MCF 10A (cell line): ENCODE measurements around the gene EPDR1. TPM values are rescaled to one million over a fixed set of nuclear protein-coding genes. Genes with fewer than 3 reads are reported as not detected.
A peak's percentile ranks its signal among the peaks of the same experiment; 100 is the strongest.

ENCODE experiments used
- BruUV-seq: library from RNA; stranded (reverse); fragments of 400-500 nt; replicated peaks from 2 replicates; lab custom pipeline; 2021; lab: Mats Ljungman, UMichigan
- CTCF ChIA-PET: fragments of 300-600 bp; sonication (Branson Sonifier 250); formaldehyde crosslinking; extraction: SDS; loops from one replicate; lab custom pipeline; 2021; ENCODE audit warnings: antibody characterized with exemption, inconsistent platforms; lab: Yijun Ruan, JAX
- POLR2A ChIA-PET: fragments of 300-600, 350-650 bp; sonication (Branson Sonifier 250); formaldehyde crosslinking; extraction: SDS; loops from one replicate; lab custom pipeline; 2020; ENCODE audit warnings: antibody characterized with exemption, inconsistent platforms; lab: Yijun Ruan, JAX
- DNase-seq: peaks from one replicate; pipeline ENCODE4 v3.0.0-alpha.2; 2018; ENCODE audit not compliant: unreplicated experiment
- H3K27ac Mint-ChIP-seq: one replicate; pipeline ENCODE4 v1.8.0; 2022; ENCODE audit warnings: mild to moderate bottlenecking, low read depth, mixed read lengths; ENCODE audit not compliant: unreplicated experiment
- H3K27me3 Mint-ChIP-seq: one replicate; pipeline ENCODE4 v1.8.0; 2022; ENCODE audit warnings: mixed read lengths; ENCODE audit not compliant: insufficient read depth, unreplicated experiment
- H3K36me3 Mint-ChIP-seq: one replicate; pipeline ENCODE4 v1.8.0; 2022; ENCODE audit warnings: mild to moderate bottlenecking, moderate library complexity, mixed read lengths; ENCODE audit not compliant: insufficient read depth, unreplicated experiment
- H3K4me1 Mint-ChIP-seq: one replicate; pipeline ENCODE4 v1.8.0; 2022; ENCODE audit warnings: mixed read lengths; ENCODE audit not compliant: insufficient read depth, unreplicated experiment
- H3K4me3 Mint-ChIP-seq: one replicate; pipeline ENCODE4 v1.8.0; 2022; ENCODE audit warnings: mild to moderate bottlenecking, moderate library complexity, mixed read lengths; ENCODE audit not compliant: unreplicated experiment
- H3K9me3 Mint-ChIP-seq: one replicate; pipeline ENCODE4 v1.8.0; 2022; ENCODE audit warnings: mixed read lengths; ENCODE audit not compliant: unreplicated experiment
- CTCF ChIP-seq: fragments of 200-600 bp; IDR thresholded peaks from one replicate; pipeline ENCODE4 v1.8.0; 2022; ENCODE audit warnings: antibody characterized with exemption, mild to moderate bottlenecking; ENCODE audit not compliant: unreplicated experiment
- intact Hi-C: fragments of 100-400 bp; cut with micrococcal nuclease; formaldehyde crosslinking; loops from 2 replicates; pipeline ENCODE4 v1.14.1; 2022
- total RNA-seq: library from RNA; stranded (reverse); gene quantifications from 2 replicates; pipeline ENCODE4 v1.2.3, GENCODE V29; 2022

Gene EPDR1
- total RNA-seq, 1 experiment from 2014 or later = not detected

DNA sequence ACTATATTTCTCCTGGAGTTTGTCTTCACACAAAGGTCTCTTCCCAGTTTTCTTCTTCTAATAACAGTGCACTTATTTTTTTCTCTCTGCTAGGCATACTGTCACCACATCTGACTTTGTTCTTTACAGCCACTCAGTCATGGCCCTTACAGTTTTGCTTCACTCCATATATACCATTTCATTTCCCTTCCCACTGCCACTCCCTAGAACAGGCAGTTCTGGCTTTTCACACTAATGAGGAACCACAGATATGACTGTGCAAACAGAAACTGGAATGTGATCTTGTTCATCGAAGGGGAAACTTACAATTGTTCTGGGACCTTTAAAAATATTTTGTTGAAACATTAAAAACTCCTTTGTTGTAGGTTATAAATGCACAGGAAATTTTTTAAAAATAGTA is 67.3 kb downstream of the EPDR1 start:
- H3K27me3 Mint-ChIP-seq = peaks cover 15% of the 10 kb centered on the region
- intact Hi-C loops = no loop called here
- ChIA-PET POLR2A (no interaction called here), CTCF (interaction anchor here (0.9 kb wide), 1 partner anchor 753 kb away, joined by 3 read pairs; no protein-coding TSS in a partner anchor)
- TF ChIP-seq CTCF = no peak
- no TSS peak for BruUV-seq
- no peak overlapping the region for H3K27ac Mint-ChIP-seq
- peak; percentile 28 for DNase-seq
- H3K4me3 Mint-ChIP-seq = no peak overlapping the region
- peaks cover 6% of the 10 kb centered on the region for H3K4me1 Mint-ChIP-seq
- peaks cover 7% of the 10 kb centered on the region for H3K9me3 Mint-ChIP-seq
- H3K36me3 Mint-ChIP-seq = no peaks in the 10 kb centered on the region

DNA sequence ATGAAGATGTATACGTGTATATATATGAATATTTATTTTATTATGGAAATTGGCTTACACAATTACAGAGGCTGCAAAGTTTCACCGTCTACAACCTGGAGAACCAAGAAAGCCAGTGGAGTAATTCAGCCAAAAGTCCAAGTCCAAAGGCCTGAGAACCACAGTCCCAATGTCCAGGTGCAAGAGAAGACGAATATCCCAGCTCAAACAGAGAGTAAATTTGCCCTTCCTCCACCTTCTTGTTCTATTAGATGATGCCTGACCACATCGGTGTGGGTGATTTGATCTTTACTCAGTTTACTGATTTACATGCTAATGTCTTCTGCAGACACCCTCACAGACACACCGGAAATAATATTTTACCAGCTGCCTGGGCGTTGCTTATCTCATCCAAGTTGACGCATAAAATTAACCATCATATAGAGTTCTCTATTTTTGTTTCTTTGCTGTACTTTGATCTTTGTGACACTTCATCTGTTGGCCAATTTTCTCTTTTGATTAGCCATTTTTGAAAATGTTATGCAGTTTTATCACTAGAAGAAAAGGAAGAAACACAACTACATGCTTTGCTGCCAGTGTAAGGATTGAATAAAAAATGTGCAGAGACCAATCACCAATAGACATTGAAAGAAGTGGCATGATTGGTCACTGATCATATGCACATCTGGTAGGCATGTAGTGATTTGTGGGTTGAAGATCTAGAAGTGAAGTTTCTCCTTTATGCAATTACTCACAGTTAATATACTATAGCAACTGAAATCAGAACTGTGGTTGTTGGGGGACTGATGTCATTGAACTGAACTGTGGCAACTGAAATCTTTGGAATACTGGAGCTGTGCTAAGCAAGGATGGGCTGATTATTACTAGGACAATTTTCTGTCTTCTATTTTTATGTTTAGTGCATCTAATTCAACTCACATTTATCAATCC is 68.5 kb downstream of the EPDR1 start:
- Mint-ChIP-seq H3K27me3 (peaks cover 2% of the 10 kb centered on the region), H3K9me3 (peaks cover 7% of the 10 kb centered on the region), H3K36me3 (no peaks in the 10 kb centered on the region), H3K4me3 (no peak overlapping the region), H3K4me1 (peaks cover 6% of the 10 kb centered on the region), H3K27ac (no peak overlapping the region)
- intact Hi-C loops = no loop called here
- CTCF ChIA-PET = interaction anchor here (1.4 kb wide), 1 partner anchor 19 kb away, joined by 3 read pairs; no protein-coding TSS in a partner anchor
- POLR2A ChIA-PET = no interaction called here
- BruUV-seq = no TSS peak
- DNase-seq = no peak
- no peak for TF ChIP-seq CTCF

DNA sequence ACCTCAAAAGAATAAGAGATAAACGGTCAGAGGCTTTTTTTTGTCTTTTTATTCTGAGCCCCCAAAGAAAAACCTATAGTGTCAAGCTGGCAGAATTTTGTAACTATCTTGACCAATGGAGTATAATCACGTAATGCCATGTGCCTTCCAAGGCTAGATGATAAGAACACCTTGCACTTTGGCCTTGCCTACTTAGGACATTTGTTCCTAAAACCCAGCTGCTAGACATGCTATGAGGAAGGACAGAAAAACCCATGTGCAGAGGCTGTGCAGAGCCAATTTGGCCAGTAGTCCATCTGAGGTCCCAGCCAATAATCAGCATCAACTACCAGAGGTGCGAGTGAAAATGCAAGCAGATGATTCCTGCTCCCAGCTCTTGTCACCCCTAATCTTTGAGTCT is 69.9 kb downstream of the EPDR1 start:
- H3K27me3 Mint-ChIP-seq = no peaks in the 10 kb centered on the region
- BruUV-seq = no TSS peak
- no peak overlapping the region for H3K27ac Mint-ChIP-seq
- peaks cover 7% of the 10 kb centered on the region for H3K9me3 Mint-ChIP-seq
- POLR2A ChIA-PET = no interaction called here
- H3K4me1 Mint-ChIP-seq = peaks cover 6% of the 10 kb centered on the region
- DNase-seq = no peak
- CTCF ChIA-PET = interaction anchor here (0.5 to 1.4 kb wide), 2 partner anchors 18 to 88 kb away, joined by 3 read pairs; no protein-coding TSS in a partner anchor
- H3K36me3 Mint-ChIP-seq = no peaks in the 10 kb centered on the region
- H3K4me3 Mint-ChIP-seq = no peak overlapping the region
- intact Hi-C loops = no loop called here
- TF ChIP-seq CTCF = no peak

- H3K27ac Mint-ChIP-seq = no peak overlapping the region
- H3K4me3 Mint-ChIP-seq = no peak overlapping the region
- BruUV-seq = no TSS peak
These were observed 72.6 kb downstream of the EPDR1 start for GRCh38 chr7:37993060-37993501.

More at GRCh38 chr7:37993060-37993501, 72.6 kb downstream of the EPDR1 start:
- no peak for DNase-seq
- CTCF ChIA-PET = interaction anchor here (0.6 to 0.9 kb wide), 2 partner anchors 92 to 376 kb away, joined by 3 read pairs; no protein-coding TSS in a partner anchor
- no peaks in the 10 kb centered on the region for H3K4me1 Mint-ChIP-seq
- POLR2A ChIA-PET = no interaction called here
- peaks cover 7% of the 10 kb centered on the region for H3K9me3 Mint-ChIP-seq
- TF ChIP-seq CTCF = no peak
- no peaks in the 10 kb centered on the region for H3K27me3 Mint-ChIP-seq
- H3K36me3 Mint-ChIP-seq = no peaks in the 10 kb centered on the region
- intact Hi-C loops = no loop called here
